Hepatocyte (in vitro differentiated cells): ENCODE data around the gene NELFB.

Source experiments
- EZH2phosphoT487 ChIP-seq: fragments of 200-600 bp; sonication (generic); IDR thresholded peaks from one replicate; pipeline ENCODE4 v1.6.1; 2018; ENCODE audit warnings: antibody characterized with exemption, mild to moderate bottlenecking, low read depth, moderate library complexity; ENCODE audit not compliant: unreplicated experiment, severe bottlenecking
- TF ChIP-seq, protein P1 (sequence below): fragments of 200-600 bp; sonication (generic); IDR thresholded peaks from 2 replicates; pipeline ENCODE4 v1.5.1; 2016; ENCODE audit warnings: antibody characterized with exemption, mild to moderate bottlenecking; ENCODE audit not compliant: poor library complexity

- TF ChIP-seq, protein P1, sequence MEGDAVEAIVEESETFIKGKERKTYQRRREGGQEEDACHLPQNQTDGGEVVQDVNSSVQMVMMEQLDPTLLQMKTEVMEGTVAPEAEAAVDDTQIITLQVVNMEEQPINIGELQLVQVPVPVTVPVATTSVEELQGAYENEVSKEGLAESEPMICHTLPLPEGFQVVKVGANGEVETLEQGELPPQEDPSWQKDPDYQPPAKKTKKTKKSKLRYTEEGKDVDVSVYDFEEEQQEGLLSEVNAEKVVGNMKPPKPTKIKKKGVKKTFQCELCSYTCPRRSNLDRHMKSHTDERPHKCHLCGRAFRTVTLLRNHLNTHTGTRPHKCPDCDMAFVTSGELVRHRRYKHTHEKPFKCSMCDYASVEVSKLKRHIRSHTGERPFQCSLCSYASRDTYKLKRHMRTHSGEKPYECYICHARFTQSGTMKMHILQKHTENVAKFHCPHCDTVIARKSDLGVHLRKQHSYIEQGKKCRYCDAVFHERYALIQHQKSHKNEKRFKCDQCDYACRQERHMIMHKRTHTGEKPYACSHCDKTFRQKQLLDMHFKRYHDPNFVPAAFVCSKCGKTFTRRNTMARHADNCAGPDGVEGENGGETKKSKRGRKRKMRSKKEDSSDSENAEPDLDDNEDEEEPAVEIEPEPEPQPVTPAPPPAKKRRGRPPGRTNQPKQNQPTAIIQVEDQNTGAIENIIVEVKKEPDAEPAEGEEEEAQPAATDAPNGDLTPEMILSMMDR, result no peak
- TF ChIP-seq EZH2phosphoT487, result no peak
These were observed 1.7 kb downstream of the NELFB start for GRCh38 chr9:137256856-137257255.
